Panc1 (cell line): ENCODE measurements around the gene MMP28.

Experiments used
- SIN3A ChIP-seq: IDR thresholded peaks from 2 replicates; pipeline ENCODE4 v1.6.1; 2012; ENCODE audit warnings: low read depth, mild to moderate bottlenecking, low read length, moderate library complexity, borderline replicate concordance; ENCODE audit not compliant: insufficient read depth
- TCF7L2 ChIP-seq: IDR thresholded peaks from 2 replicates; pipeline ENCODE4 v1.6.1; 2011; ENCODE audit warnings: mild to moderate bottlenecking, low read depth, low read length, inconsistent platforms
- TF ChIP-seq, protein P1 (sequence below): fragments of 450-650 bp; IDR thresholded peaks from 2 replicates; pipeline ENCODE4 v1.5.1; 2017; ENCODE audit warnings: mild to moderate bottlenecking

DNA sequence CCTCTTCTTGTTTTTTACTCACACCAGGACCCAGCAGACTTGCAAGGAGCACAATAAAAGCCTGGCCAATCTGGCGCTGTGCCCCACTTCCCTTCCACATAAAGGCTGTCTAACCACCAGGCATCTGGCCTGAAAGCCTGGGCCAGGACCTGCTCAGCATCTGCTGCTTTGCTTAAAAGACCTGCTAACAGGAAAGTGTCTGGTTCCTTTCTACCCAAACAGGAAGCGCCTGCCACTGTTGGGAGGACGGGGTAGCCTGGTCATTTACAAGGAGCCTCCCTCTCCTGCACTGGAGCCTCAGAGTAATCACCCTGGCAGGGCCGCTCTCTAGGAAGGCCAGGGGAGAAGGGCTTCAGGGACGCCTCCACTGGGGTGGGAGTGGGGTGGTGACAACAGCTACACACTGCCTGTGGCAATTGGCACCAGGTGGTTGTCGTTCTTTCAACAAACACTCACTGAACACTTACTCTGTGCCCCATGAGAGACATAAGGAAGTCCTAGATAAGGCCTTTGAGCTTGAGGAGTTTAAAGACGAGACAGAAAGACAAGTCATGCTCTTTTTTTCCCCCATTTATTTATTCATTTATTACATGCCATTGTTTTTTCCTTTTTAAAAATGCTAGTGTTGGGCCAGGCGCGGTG is 6.3 kb upstream of the MMP28 start:
- TF ChIP-seq, protein P1, sequence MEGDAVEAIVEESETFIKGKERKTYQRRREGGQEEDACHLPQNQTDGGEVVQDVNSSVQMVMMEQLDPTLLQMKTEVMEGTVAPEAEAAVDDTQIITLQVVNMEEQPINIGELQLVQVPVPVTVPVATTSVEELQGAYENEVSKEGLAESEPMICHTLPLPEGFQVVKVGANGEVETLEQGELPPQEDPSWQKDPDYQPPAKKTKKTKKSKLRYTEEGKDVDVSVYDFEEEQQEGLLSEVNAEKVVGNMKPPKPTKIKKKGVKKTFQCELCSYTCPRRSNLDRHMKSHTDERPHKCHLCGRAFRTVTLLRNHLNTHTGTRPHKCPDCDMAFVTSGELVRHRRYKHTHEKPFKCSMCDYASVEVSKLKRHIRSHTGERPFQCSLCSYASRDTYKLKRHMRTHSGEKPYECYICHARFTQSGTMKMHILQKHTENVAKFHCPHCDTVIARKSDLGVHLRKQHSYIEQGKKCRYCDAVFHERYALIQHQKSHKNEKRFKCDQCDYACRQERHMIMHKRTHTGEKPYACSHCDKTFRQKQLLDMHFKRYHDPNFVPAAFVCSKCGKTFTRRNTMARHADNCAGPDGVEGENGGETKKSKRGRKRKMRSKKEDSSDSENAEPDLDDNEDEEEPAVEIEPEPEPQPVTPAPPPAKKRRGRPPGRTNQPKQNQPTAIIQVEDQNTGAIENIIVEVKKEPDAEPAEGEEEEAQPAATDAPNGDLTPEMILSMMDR: no peak
- TF ChIP-seq SIN3A (no peak), TCF7L2 (no peak)
